ENCODE results near the gene ZBTB8B.

DNA sequence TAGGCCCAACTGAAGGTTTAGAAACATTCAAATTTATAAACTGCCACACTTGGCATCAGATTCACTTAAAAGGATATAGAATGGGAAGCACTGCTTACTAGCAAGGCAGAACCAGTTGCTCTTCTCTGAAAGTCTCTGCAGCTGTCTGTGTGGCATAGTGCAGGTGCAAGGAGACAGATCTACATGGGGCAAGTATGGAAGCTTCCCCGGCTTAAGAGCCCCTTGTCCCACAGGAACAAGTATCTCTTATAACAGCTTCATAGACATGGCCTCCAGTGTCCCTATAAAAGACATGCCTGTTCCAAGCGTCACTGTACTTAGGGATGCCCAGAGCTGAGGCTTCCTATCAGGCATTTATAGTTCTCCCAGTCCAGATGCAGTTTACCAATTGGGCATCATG is 26.5 kb downstream of the ZBTB8B start:
- TF ChIP-seq EZH2phosphoT487 (IDR thresholded peaks at IDR 0.05; ENCODE audit: insufficient read depth, low read depth) (no peak), EZH2 (IDR thresholded peaks at IDR 0.05; ENCODE audit: insufficient read depth, poor library complexity, severe bottlenecking) (no peak)
